ENCODE results near the gene EMILIN2.

Gene EMILIN2

GRCh38 chr18:2900684-2901422, 54.0 kb downstream of the EMILIN2 start:
- no peak for DNase-seq (ENCODE audit: low read depth)

GRCh38 chr18:2901423-2901985, 54.7 kb downstream of the EMILIN2 start:
- no peak for DNase-seq (ENCODE audit: low read depth)

GRCh38 chr18:2902327-2902726, 55.5 kb downstream of the EMILIN2 start:
- DNase-seq (ENCODE audit: low read depth), result no peak

GRCh38 chr18:2903006-2903405, 56.2 kb downstream of the EMILIN2 start:
- no peak for DNase-seq (ENCODE audit: low read depth)

- DNase-seq (ENCODE audit: low read depth), result peak; percentile 38
These were observed 59.3 kb downstream of the EMILIN2 start for GRCh38 chr18:2905854-2906703.

GRCh38 chr18:2906704-2907549, 60.1 kb downstream of the EMILIN2 start:
- peak; percentile 30 for DNase-seq (ENCODE audit: low read depth)

- DNase-seq (ENCODE audit: low read depth), result no peak
These were observed 60.8 kb downstream of the EMILIN2 start for GRCh38 chr18:2907550-2908135.

GRCh38 chr18:2908166-2908945, 61.5 kb downstream of the EMILIN2 start:
- no peak for DNase-seq (ENCODE audit: low read depth)

- no peak for DNase-seq (ENCODE audit: low read depth)
These were observed 62.1 kb downstream of the EMILIN2 start for GRCh38 chr18:2908946-2909335.

- no peak for DNase-seq (ENCODE audit: low read depth)
These were observed 62.8 kb downstream of the EMILIN2 start for GRCh38 chr18:2909431-2910140.

- no peak for DNase-seq (ENCODE audit: low read depth)
These were observed 63.5 kb downstream of the EMILIN2 start for GRCh38 chr18:2910261-2910660.

- DNase-seq (ENCODE audit: low read depth), result no peak
These were observed 64.1 kb downstream of the EMILIN2 start for GRCh38 chr18:2910751-2911425.

- DNase-seq (ENCODE audit: low read depth), result no peak
These were observed 64.7 kb downstream of the EMILIN2 start for GRCh38 chr18:2911533-2911932.

GRCh38 chr18:2912357-2913299, 65.8 kb downstream of the EMILIN2 start:
- no peak for DNase-seq (ENCODE audit: low read depth)

- no peak for DNase-seq (ENCODE audit: low read depth)
These were observed 66.7 kb downstream of the EMILIN2 start for GRCh38 chr18:2913398-2914005.

GRCh38 chr18:2914185-2914880, 67.5 kb downstream of the EMILIN2 start:
- DNase-seq (ENCODE audit: low read depth), result no peak

- no peak for DNase-seq (ENCODE audit: low read depth)
These were observed 68.1 kb downstream of the EMILIN2 start for GRCh38 chr18:2914881-2915240.
